ENCODE results near the gene LRRC71.

LRRC71 gene

GRCh38 chr1:156905176-156905575, 15.3 kb upstream of the LRRC71 start:
- WGBS (ENCODE audit: extremely low coverage, insufficient coverage, low lambda C conversion rate), result no CpG with 5 or more reads among the region's 16 CpGs
- Histone ChIP-seq H2AK5ac (ENCODE audit: low read length) (no peak overlapping the region), H3K18ac (ENCODE audit: low read length) (no peak overlapping the region), H3K9ac (ENCODE audit: low read length) (no peak overlapping the region), H2BK120ac (ENCODE audit: low read depth, low read length) (no peak overlapping the region), H2BK15ac (replicated peaks; ENCODE audit: low read depth) (no peak overlapping the region), H3K79me2 (ENCODE audit: control insufficient read depth, insufficient read depth, low read length) (no peaks in the 10 kb centered on the region), H4K8ac (ENCODE audit: low read depth, low read length) (no peak overlapping the region), H3K4me1 (ENCODE audit: control insufficient read depth, low read depth, low read length) (no peaks in the 10 kb centered on the region), H3K27ac (ENCODE audit: low read depth, low read length) (no peak overlapping the region), H3K4me2 (ENCODE audit: low read length) (no peak overlapping the region), H3K36me3 (ENCODE audit: control insufficient read depth, insufficient read depth, low read length) (no peaks in the 10 kb centered on the region), H2BK5ac (ENCODE audit: low read length) (no peak overlapping the region), H4K5ac (ENCODE audit: low read length) (no peak overlapping the region), H3K56ac (ENCODE audit: low read length) (no peak overlapping the region), H3K4ac (ENCODE audit: low read depth, low read length) (no peak overlapping the region), H3K23ac (ENCODE audit: low read length) (no peak overlapping the region), H3K79me1 (ENCODE audit: low read length) (no peaks in the 10 kb centered on the region), H3K4me3 (ENCODE audit: low read length) (no peak overlapping the region), H3K27me3 (ENCODE audit: insufficient read depth, low read length, poor library complexity) (no peaks in the 10 kb centered on the region)
- DNase-seq, result no peak

DNA sequence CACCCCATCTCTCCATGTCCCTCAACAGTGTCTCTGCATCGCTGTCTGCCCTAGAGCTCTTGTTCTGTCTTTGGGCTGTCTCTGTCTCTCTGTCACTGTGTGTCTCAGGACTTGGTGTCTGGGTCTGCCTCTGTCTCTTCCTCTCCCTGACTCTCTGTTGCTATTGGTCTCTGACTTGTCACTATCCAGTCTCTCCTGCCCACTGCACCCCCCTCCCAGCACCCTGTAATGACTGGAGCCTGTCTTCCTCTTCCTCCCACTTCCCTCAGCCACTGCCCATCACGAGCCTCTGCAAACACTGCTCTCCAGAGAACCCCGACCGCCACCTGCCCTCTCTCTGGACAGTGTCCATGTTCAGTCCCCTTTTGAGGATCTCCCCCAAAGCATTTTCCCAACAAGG, 14.8 kb upstream of the LRRC71 start:
- no peak overlapping the region for H3K56ac ChIP-seq (ENCODE audit: low read length)
- H3K4me1 ChIP-seq (ENCODE audit: control insufficient read depth, low read depth, low read length), result no peaks in the 10 kb centered on the region
- H2BK5ac ChIP-seq (ENCODE audit: low read length), result no peak overlapping the region
- H4K8ac ChIP-seq (ENCODE audit: low read depth, low read length), result no peak overlapping the region
- no peaks in the 10 kb centered on the region for H3K36me3 ChIP-seq (ENCODE audit: control insufficient read depth, insufficient read depth, low read length)
- H4K5ac ChIP-seq (ENCODE audit: low read length), result no peak overlapping the region
- no peak overlapping the region for H3K9ac ChIP-seq (ENCODE audit: low read length)
- H3K27me3 ChIP-seq (ENCODE audit: insufficient read depth, low read length, poor library complexity), result no peaks in the 10 kb centered on the region
- H3K4me3 ChIP-seq (ENCODE audit: low read length), result no peak overlapping the region
- no peak overlapping the region for H3K27ac ChIP-seq (ENCODE audit: low read depth, low read length)
- DNase-seq, result no peak
- no peak overlapping the region for H3K23ac ChIP-seq (ENCODE audit: low read length)
- H2AK5ac ChIP-seq (ENCODE audit: low read length), result no peak overlapping the region
- no peak overlapping the region for H3K18ac ChIP-seq (ENCODE audit: low read length)
- H3K79me2 ChIP-seq (ENCODE audit: control insufficient read depth, insufficient read depth, low read length), result no peaks in the 10 kb centered on the region
- H3K4me2 ChIP-seq (ENCODE audit: low read length), result no peak overlapping the region
- no peak overlapping the region for H2BK120ac ChIP-seq (ENCODE audit: low read depth, low read length)
- no CpG with 5 or more reads among the region's 4 CpGs for WGBS (ENCODE audit: extremely low coverage, insufficient coverage, low lambda C conversion rate)
- H2BK15ac ChIP-seq (replicated peaks; ENCODE audit: low read depth), result no peak overlapping the region
- no peaks in the 10 kb centered on the region for H3K79me1 ChIP-seq (ENCODE audit: low read length)
- H3K4ac ChIP-seq (ENCODE audit: low read depth, low read length), result no peak overlapping the region

DNA sequence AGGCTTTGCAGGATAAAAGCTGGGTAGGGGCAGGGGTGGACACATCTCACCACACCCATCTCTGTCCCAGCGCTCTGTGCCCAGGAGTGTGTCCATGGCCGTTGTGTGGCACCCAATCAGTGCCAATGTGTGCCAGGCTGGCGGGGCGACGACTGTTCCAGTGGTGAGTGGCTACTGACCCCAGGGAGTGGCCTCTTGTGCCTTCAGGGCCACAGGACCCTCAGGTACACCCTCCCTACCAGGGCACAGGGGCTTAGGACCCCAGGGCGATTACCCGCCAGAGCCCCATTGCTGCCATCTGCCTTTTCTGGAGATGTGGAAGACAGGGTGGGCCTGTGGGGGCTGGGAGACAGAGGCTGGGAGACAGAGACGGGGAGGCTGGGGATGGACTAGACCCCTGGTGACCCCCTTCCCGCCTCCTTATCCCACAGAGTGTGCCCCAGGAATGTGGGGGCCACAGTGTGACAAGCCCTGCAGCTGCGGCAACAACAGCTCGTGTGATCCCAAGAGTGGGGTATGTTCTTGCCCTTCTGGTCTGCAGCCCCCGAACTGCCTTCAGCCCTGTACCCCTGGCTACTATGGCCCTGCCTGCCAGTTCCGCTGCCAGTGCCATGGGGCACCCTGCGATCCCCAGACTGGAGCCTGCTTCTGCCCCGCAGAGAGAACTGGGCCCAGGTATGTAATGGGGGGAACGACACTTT, 14.1 kb upstream of the LRRC71 start:
- no peak overlapping the region for H2BK15ac ChIP-seq (replicated peaks; ENCODE audit: low read depth)
- H3K27ac ChIP-seq (ENCODE audit: low read depth, low read length), result no peak overlapping the region
- H3K4me1 ChIP-seq (ENCODE audit: control insufficient read depth, low read depth, low read length), result no peaks in the 10 kb centered on the region
- H2BK5ac ChIP-seq (ENCODE audit: low read length), result no peak overlapping the region
- H3K4me2 ChIP-seq (ENCODE audit: low read length), result no peak overlapping the region
- H3K27me3 ChIP-seq (ENCODE audit: insufficient read depth, low read length, poor library complexity), result no peaks in the 10 kb centered on the region
- H4K8ac ChIP-seq (ENCODE audit: low read depth, low read length), result no peak overlapping the region
- H3K4ac ChIP-seq (ENCODE audit: low read depth, low read length), result no peak overlapping the region
- no peak overlapping the region for H3K18ac ChIP-seq (ENCODE audit: low read length)
- H3K23ac ChIP-seq (ENCODE audit: low read length), result no peak overlapping the region
- no peak overlapping the region for H4K5ac ChIP-seq (ENCODE audit: low read length)
- WGBS (ENCODE audit: extremely low coverage, insufficient coverage, low lambda C conversion rate), result no CpG with 5 or more reads among the region's 16 CpGs
- no peaks in the 10 kb centered on the region for H3K79me1 ChIP-seq (ENCODE audit: low read length)
- no peak overlapping the region for H3K56ac ChIP-seq (ENCODE audit: low read length)
- H3K79me2 ChIP-seq (ENCODE audit: control insufficient read depth, insufficient read depth, low read length), result no peaks in the 10 kb centered on the region
- no peaks in the 10 kb centered on the region for H3K36me3 ChIP-seq (ENCODE audit: control insufficient read depth, insufficient read depth, low read length)
- no peak overlapping the region for H2AK5ac ChIP-seq (ENCODE audit: low read length)
- no peak overlapping the region for H3K9ac ChIP-seq (ENCODE audit: low read length)
- H2BK120ac ChIP-seq (ENCODE audit: low read depth, low read length), result no peak overlapping the region
- H3K4me3 ChIP-seq (ENCODE audit: low read length), result no peak overlapping the region
- DNase-seq, result no peak

DNA sequence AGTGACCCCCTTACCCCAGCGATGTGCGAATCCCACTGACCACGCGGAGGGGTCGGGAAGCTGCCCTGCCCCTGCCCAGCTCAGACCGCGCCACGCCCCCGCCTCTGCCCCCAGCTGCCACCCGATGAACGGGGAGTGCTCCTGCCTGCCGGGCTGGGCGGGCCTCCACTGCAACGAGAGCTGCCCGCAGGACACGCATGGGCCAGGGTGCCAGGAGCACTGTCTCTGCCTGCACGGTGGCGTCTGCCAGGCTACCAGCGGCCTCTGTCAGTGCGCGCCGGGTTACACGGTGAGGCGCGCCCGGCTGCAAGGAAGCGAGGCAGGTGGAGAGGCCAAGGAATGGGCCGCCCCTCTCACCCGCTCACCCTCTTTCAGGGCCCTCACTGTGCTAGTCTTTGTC, 11.9 kb upstream of the LRRC71 start:
- H3K27ac ChIP-seq (ENCODE audit: low read depth, low read length), result no peak overlapping the region
- no peak overlapping the region for H3K18ac ChIP-seq (ENCODE audit: low read length)
- H2AK5ac ChIP-seq (ENCODE audit: low read length), result no peak overlapping the region
- H2BK5ac ChIP-seq (ENCODE audit: low read length), result no peak overlapping the region
- H3K23ac ChIP-seq (ENCODE audit: low read length), result no peak overlapping the region
- no peaks in the 10 kb centered on the region for H3K27me3 ChIP-seq (ENCODE audit: insufficient read depth, low read length, poor library complexity)
- no peak overlapping the region for H3K4ac ChIP-seq (ENCODE audit: low read depth, low read length)
- no peaks in the 10 kb centered on the region for H3K4me1 ChIP-seq (ENCODE audit: control insufficient read depth, low read depth, low read length)
- no peaks in the 10 kb centered on the region for H3K79me2 ChIP-seq (ENCODE audit: control insufficient read depth, insufficient read depth, low read length)
- no CpG with 5 or more reads among the region's 29 CpGs for WGBS (ENCODE audit: extremely low coverage, insufficient coverage, low lambda C conversion rate)
- H3K79me1 ChIP-seq (ENCODE audit: low read length), result no peaks in the 10 kb centered on the region
- DNase-seq, result no peak
- no peak overlapping the region for H4K8ac ChIP-seq (ENCODE audit: low read depth, low read length)
- H3K4me2 ChIP-seq (ENCODE audit: low read length), result no peak overlapping the region
- no peak overlapping the region for H3K4me3 ChIP-seq (ENCODE audit: low read length)
- H3K9ac ChIP-seq (ENCODE audit: low read length), result no peak overlapping the region
- H2BK120ac ChIP-seq (ENCODE audit: low read depth, low read length), result no peak overlapping the region
- no peaks in the 10 kb centered on the region for H3K36me3 ChIP-seq (ENCODE audit: control insufficient read depth, insufficient read depth, low read length)
- H2BK15ac ChIP-seq (replicated peaks; ENCODE audit: low read depth), result no peak overlapping the region
- H4K5ac ChIP-seq (ENCODE audit: low read length), result no peak overlapping the region
- no peak overlapping the region for H3K56ac ChIP-seq (ENCODE audit: low read length)

DNA sequence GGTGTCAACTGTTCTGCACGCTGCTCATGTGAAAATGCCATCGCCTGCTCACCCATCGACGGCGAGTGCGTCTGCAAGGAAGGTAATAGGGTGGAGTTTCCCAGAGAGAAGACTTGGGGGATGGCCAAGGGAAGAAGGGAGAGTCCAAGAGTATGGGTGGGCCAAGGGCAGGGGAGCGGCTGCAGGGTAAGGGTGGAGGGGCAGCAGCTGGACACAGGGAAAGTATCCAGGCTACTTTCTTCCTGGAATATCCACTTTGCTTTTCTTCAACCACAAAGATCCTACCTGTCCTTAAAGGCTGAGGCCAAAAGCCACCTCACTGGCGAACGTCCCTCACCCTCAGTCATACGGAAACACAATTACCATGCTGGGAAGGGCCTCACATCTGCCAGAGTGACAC, 11.5 kb upstream of the LRRC71 start:
- no peak overlapping the region for H3K18ac ChIP-seq (ENCODE audit: low read length)
- H3K27ac ChIP-seq (ENCODE audit: low read depth, low read length), result no peak overlapping the region
- H3K4me1 ChIP-seq (ENCODE audit: control insufficient read depth, low read depth, low read length), result no peaks in the 10 kb centered on the region
- no peaks in the 10 kb centered on the region for H3K27me3 ChIP-seq (ENCODE audit: insufficient read depth, low read length, poor library complexity)
- no peak overlapping the region for H4K5ac ChIP-seq (ENCODE audit: low read length)
- no peak overlapping the region for H4K8ac ChIP-seq (ENCODE audit: low read depth, low read length)
- no peak overlapping the region for H3K4me3 ChIP-seq (ENCODE audit: low read length)
- no CpG with 5 or more reads among the region's 10 CpGs for WGBS (ENCODE audit: extremely low coverage, insufficient coverage, low lambda C conversion rate)
- no peak overlapping the region for H2BK15ac ChIP-seq (replicated peaks; ENCODE audit: low read depth)
- no peak overlapping the region for H3K4me2 ChIP-seq (ENCODE audit: low read length)
- H3K56ac ChIP-seq (ENCODE audit: low read length), result no peak overlapping the region
- DNase-seq, result no peak
- H3K36me3 ChIP-seq (ENCODE audit: control insufficient read depth, insufficient read depth, low read length), result no peaks in the 10 kb centered on the region
- H3K4ac ChIP-seq (ENCODE audit: low read depth, low read length), result no peak overlapping the region
- H3K23ac ChIP-seq (ENCODE audit: low read length), result no peak overlapping the region
- H2BK120ac ChIP-seq (ENCODE audit: low read depth, low read length), result no peak overlapping the region
- no peaks in the 10 kb centered on the region for H3K79me2 ChIP-seq (ENCODE audit: control insufficient read depth, insufficient read depth, low read length)
- H3K79me1 ChIP-seq (ENCODE audit: low read length), result no peaks in the 10 kb centered on the region
- no peak overlapping the region for H2AK5ac ChIP-seq (ENCODE audit: low read length)
- no peak overlapping the region for H2BK5ac ChIP-seq (ENCODE audit: low read length)
- H3K9ac ChIP-seq (ENCODE audit: low read length), result no peak overlapping the region

GRCh38 chr1:156909671-156910070, 10.8 kb upstream of the LRRC71 start:
- H2BK5ac ChIP-seq (ENCODE audit: low read length), result no peak overlapping the region

More at GRCh38 chr1:156909671-156910070, 10.8 kb upstream of the LRRC71 start:
- Histone ChIP-seq H3K79me1 (ENCODE audit: low read length) (no peaks in the 10 kb centered on the region), H3K18ac (ENCODE audit: low read length) (no peak overlapping the region), H2AK5ac (ENCODE audit: low read length) (no peak overlapping the region), H4K8ac (ENCODE audit: low read depth, low read length) (no peak overlapping the region), H3K4me2 (ENCODE audit: low read length) (no peak overlapping the region), H3K4me3 (ENCODE audit: low read length) (no peak overlapping the region), H3K36me3 (ENCODE audit: control insufficient read depth, insufficient read depth, low read length) (no peaks in the 10 kb centered on the region), H3K79me2 (ENCODE audit: control insufficient read depth, insufficient read depth, low read length) (no peaks in the 10 kb centered on the region), H3K27me3 (ENCODE audit: insufficient read depth, low read length, poor library complexity) (no peaks in the 10 kb centered on the region), H3K56ac (ENCODE audit: low read length) (no peak overlapping the region), H3K4ac (ENCODE audit: low read depth, low read length) (no peak overlapping the region), H3K4me1 (ENCODE audit: control insufficient read depth, low read depth, low read length) (no peaks in the 10 kb centered on the region), H3K27ac (ENCODE audit: low read depth, low read length) (no peak overlapping the region), H2BK120ac (ENCODE audit: low read depth, low read length) (no peak overlapping the region), H3K9ac (ENCODE audit: low read length) (no peak overlapping the region), H3K23ac (ENCODE audit: low read length) (no peak overlapping the region), H4K5ac (ENCODE audit: low read length) (no peak overlapping the region), H2BK15ac (replicated peaks; ENCODE audit: low read depth) (no peak overlapping the region)
- no CpG with 5 or more reads among the region's 5 CpGs for WGBS (ENCODE audit: extremely low coverage, insufficient coverage, low lambda C conversion rate)
- DNase-seq, result no peak

Measured in mesendoderm (in vitro differentiated cells).